IMR-90 (cell line): Measurements from ENCODE around the gene PLXNB3. TPM values are rescaled to one million over a fixed set of nuclear protein-coding genes. Genes with fewer than 3 reads are reported as not detected.

Experiments
- ATAC-seq: fragments of 200-7000 bp; cut with Tn5 transposase; 2 replicates; pipeline ENCODE4 v1.9.1; 2020; ENCODE audit warnings: low read depth, mild to moderate bottlenecking, moderate library complexity
- BruUV-seq: library from RNA; stranded (reverse); fragments of 400-500 nt; replicated peaks from 2 replicates; lab custom pipeline; 2021; lab: Mats Ljungman, UMichigan
- CTCF ChIA-PET: fragments of 300-600 bp; formaldehyde crosslinking; extraction: SDS; loops from one replicate; lab custom pipeline; 2021; ENCODE audit warnings: antibody characterized with exemption; lab: Yijun Ruan, JAX
- POLR2A ChIA-PET: fragments of 300-600 bp; sonication (Branson Sonifier 250); formaldehyde crosslinking; loops from one replicate; lab custom pipeline; 2022; ENCODE audit warnings: antibody characterized with exemption; ENCODE audit not compliant: unreplicated experiment; lab: Charles Lee
- DNase-seq: peaks from one replicate; pipeline ENCODE4 v3.0.0; 2013
- H2AFZ ChIP-seq: replicated peaks from 2 replicates; pipeline ENCODE3; 2013; ENCODE audit warnings: low read length, mild to moderate bottlenecking; ENCODE audit not compliant: poor library complexity
- H2AK5ac ChIP-seq: 2 replicates; pipeline ENCODE4 v1.6.1; 2013; ENCODE audit warnings: low read depth, low read length, inconsistent platforms
- H2AK9ac ChIP-seq: replicated peaks from 2 replicates; pipeline ENCODE3; 2013; ENCODE audit warnings: mild to moderate bottlenecking, low read depth, low read length, moderate library complexity; ENCODE audit not compliant: poor library complexity
- H2BK120ac ChIP-seq: 2 replicates; pipeline ENCODE4 v1.6.1; 2013; ENCODE audit warnings: low read depth, low read length, inconsistent platforms
- H2BK15ac ChIP-seq: 3 replicates; pipeline ENCODE4 v1.6.1; 2013; ENCODE audit warnings: low read depth, low read length, inconsistent platforms
- H2BK20ac ChIP-seq: 2 replicates; pipeline ENCODE4 v1.6.1; 2013; ENCODE audit warnings: low read depth, mild to moderate bottlenecking, inconsistent platforms, low read length, moderate library complexity
- H2BK5ac ChIP-seq: 2 replicates; pipeline ENCODE4 v1.6.1; 2013; ENCODE audit warnings: mild to moderate bottlenecking, low read depth, low read length, inconsistent platforms; ENCODE audit not compliant: poor library complexity, severe bottlenecking
- H3K14ac ChIP-seq: replicated peaks from 2 replicates; pipeline ENCODE4 v1.6.1; 2013; ENCODE audit warnings: low read depth, low read length, inconsistent platforms
- H3K18ac ChIP-seq: 2 replicates; pipeline ENCODE4 v1.6.1; 2013; ENCODE audit warnings: low read depth, low read length, control low read depth
- H3K23ac ChIP-seq: 2 replicates; pipeline ENCODE4 v1.6.1; 2013; ENCODE audit warnings: low read depth, low read length, inconsistent platforms
- H3K27ac ChIP-seq: 2 replicates; pipeline ENCODE4 v1.5.1; 2013; ENCODE audit warnings: mild to moderate bottlenecking, control low read depth, low read length; ENCODE audit not compliant: insufficient read depth
- H3K27me3 ChIP-seq: 2 replicates; pipeline ENCODE4 v1.6.1; 2013; ENCODE audit warnings: low read length; ENCODE audit not compliant: control insufficient read depth, insufficient read depth
- H3K36me3 ChIP-seq: 2 replicates; pipeline ENCODE4 v1.6.1; 2013; ENCODE audit warnings: low read length, mixed read lengths; ENCODE audit not compliant: control insufficient read depth, insufficient read depth
- H3K4ac ChIP-seq: 2 replicates; pipeline ENCODE4 v1.6.1; 2013; ENCODE audit warnings: low read depth, low read length, inconsistent platforms
- H3K4me1 ChIP-seq: 2 replicates; pipeline ENCODE4 v1.6.1; 2013; ENCODE audit warnings: low read length, mixed read lengths; ENCODE audit not compliant: control insufficient read depth, insufficient read depth
- H3K4me2 ChIP-seq: 2 replicates; pipeline ENCODE4 v1.6.1; 2013; ENCODE audit warnings: low read depth, mild to moderate bottlenecking, control low read depth, low read length, moderate library complexity
- H3K4me3 ChIP-seq: 2 replicates; pipeline ENCODE4 v1.5.1; 2013; ENCODE audit warnings: low read depth, mild to moderate bottlenecking, control low read depth, low read length, moderate library complexity; ENCODE audit not compliant: insufficient read depth
- H3K56ac ChIP-seq: 2 replicates; pipeline ENCODE4 v1.6.1; 2013; ENCODE audit warnings: low read length, inconsistent platforms; ENCODE audit not compliant: insufficient read depth; ENCODE audit errors: extremely low read depth
- H3K79me1 ChIP-seq, 2 experiments: 2 replicates each; pipeline ENCODE4 v1.6.1; 2013; ENCODE audit warnings: low read length in 2 of 2, inconsistent platforms in 1 of 2, low read depth in 1 of 2
- H3K9ac ChIP-seq: 2 replicates; pipeline ENCODE4 v1.6.1; 2013; ENCODE audit warnings: low read depth, low read length, control low read depth
- H3K9me1 ChIP-seq: 2 replicates; pipeline ENCODE4 v1.6.1; 2013; ENCODE audit warnings: low read length, inconsistent platforms; ENCODE audit not compliant: insufficient read depth
- H3K9me3 ChIP-seq: 2 replicates; pipeline ENCODE4 v1.6.1; 2013; ENCODE audit warnings: low read length; ENCODE audit not compliant: control insufficient read depth, insufficient read depth
- H4K20me1 ChIP-seq: 2 replicates; pipeline ENCODE4 v1.6.1; 2013; ENCODE audit warnings: low read length, inconsistent platforms; ENCODE audit not compliant: insufficient read depth
- H4K5ac ChIP-seq: 2 replicates; pipeline ENCODE4 v1.6.1; 2013; ENCODE audit warnings: mild to moderate bottlenecking, low read depth, low read length, control low read depth
- H4K8ac ChIP-seq, 2 experiments: 2 replicates each; pipeline ENCODE4 v1.6.1; 2013; ENCODE audit warnings: low read depth in 2 of 2, low read length in 2 of 2, control low read depth in 1 of 2, inconsistent platforms in 1 of 2
- H4K91ac ChIP-seq: 2 replicates; pipeline ENCODE4 v1.6.1; 2013; ENCODE audit warnings: low read depth, low read length, inconsistent platforms; ENCODE audit not compliant: insufficient read depth
- BHLHE40 ChIP-seq: fragments of 150-350 bp; IDR thresholded peaks from 2 replicates; pipeline ENCODE4 v1.6.1; 2016; ENCODE audit warnings: mild to moderate bottlenecking, low read depth, low read length
- CHD1 ChIP-seq: IDR thresholded peaks from 2 replicates; pipeline ENCODE4 v1.6.1; 2012; ENCODE audit warnings: low read depth, low read length, improper control_type of control experiment
- CTCF ChIP-seq: conservative IDR thresholded peaks from 2 replicates; pipeline ENCODE4 v1.5.1; 2012; ENCODE audit warnings: mild to moderate bottlenecking, low read depth, low read length, improper control_type of control experiment
- ELK1 ChIP-seq: fragments of 150-350 bp; IDR thresholded peaks from 2 replicates; pipeline ENCODE4 v1.6.1; 2016; ENCODE audit warnings: low read depth, mild to moderate bottlenecking, low read length, moderate library complexity, borderline replicate concordance
- FOS ChIP-seq: fragments of 150-350 bp; IDR thresholded peaks from 2 replicates; pipeline ENCODE4 v1.6.1; 2016; ENCODE audit warnings: low read depth, low read length
- MAZ ChIP-seq: IDR thresholded peaks from 2 replicates; pipeline ENCODE4 v1.6.1; 2012; ENCODE audit warnings: low read depth, mild to moderate bottlenecking, low read length, improper control_type of control experiment, moderate library complexity, borderline replicate concordance
- POLR2A ChIP-seq: IDR thresholded peaks from 2 replicates; pipeline ENCODE4 v1.6.1; 2012; ENCODE audit warnings: mild to moderate bottlenecking, low read depth, low read length
- RAD21 ChIP-seq: IDR thresholded peaks from 2 replicates; pipeline ENCODE4 v1.6.1; 2012; ENCODE audit warnings: low read length, improper control_type of control experiment
- RCOR1 ChIP-seq: IDR thresholded peaks from 2 replicates; pipeline ENCODE4 v1.6.1; 2012; ENCODE audit warnings: mild to moderate bottlenecking, low read length, improper control_type of control experiment; ENCODE audit not compliant: insufficient replicate concordance
- RFX5 ChIP-seq: IDR thresholded peaks from 2 replicates; pipeline ENCODE4 v1.8.0; 2012; ENCODE audit warnings: low read depth, mild to moderate bottlenecking, low read length, moderate library complexity
- SMC3 ChIP-seq: fragments of 150-350 bp; IDR thresholded peaks from 2 replicates; pipeline ENCODE4 v1.6.1; 2016; ENCODE audit warnings: low read depth, mild to moderate bottlenecking, antibody characterized with exemption, low read length, moderate library complexity
- USF2 ChIP-seq: fragments of 150-350 bp; IDR thresholded peaks from 2 replicates; pipeline ENCODE4 v1.6.1; 2017; ENCODE audit warnings: mild to moderate bottlenecking, antibody characterized with exemption, low read length, low read depth
- WGBS, 2 experiments: methylation state at CpG; one replicate each; pipeline versions ENCODE4 v1.1.5 to v1.1.7; 2013; ENCODE audit warnings: missing lambda C conversion rate in 2 of 2; ENCODE audit not compliant: insufficient read length in 1 of 2; ENCODE audit errors: extremely low coverage in 2 of 2; 5-methylcytosine and 5-hydroxymethylcytosine counted together
- dilution Hi-C: fragments of 300-500 bp; cut with HindIII; formaldehyde crosslinking; loops from one replicate; pipeline ENCODE4 v1.14.3; 2018; ENCODE audit warnings: low sequenced_read_pairs; ENCODE audit not compliant: unreplicated experiment
- in situ Hi-C: fragments of 300-500 bp; cut with MboI; formaldehyde crosslinking; loops from 3 replicates; pipeline ENCODE4 v1.14.3; 2019; ENCODE audit warnings: low sequenced_read_pairs, inconsistent platforms, mixed read lengths
- intact Hi-C: fragments of 100-400 bp; cut with micrococcal nuclease; formaldehyde crosslinking; loops from 2 replicates; pipeline ENCODE4 v1.10.0; 2022
- polyA plus RNA-seq, 3 experiments: library from polyadenylated mRNA; depleted of rRNA; stranded (reverse); fragments of >200 nt; gene quantifications; 2 replicates each; pipeline ENCODE4 v1.2.3, GENCODE V29; 2012; ENCODE audit warnings: low replicate concordance in 1 of 3
- total RNA-seq: library from RNA; depleted of rRNA; stranded (reverse); fragments of >200 nt; gene quantifications from 2 replicates; pipeline ENCODE4 v1.2.3, GENCODE V29; 2012

Gene PLXNB3
- total and polyA plus RNA-seq, 2 of the 4 experiments (the other 2 are of a cell fraction), result 0.36 to 22.3 TPM

- TF ChIP-seq CHD1 (no peak), MAZ (no peak), RCOR1 (no peak), SMC3 (no peak), CTCF (no peak), FOS (no peak), POLR2A (no peak), RAD21 (no peak), USF2 (no peak), BHLHE40 (no peak), RFX5 (no peak), ELK1 (no peak)
- peak overlapping the region; percentile 75; the same call in 1 of the 2 replicates for H2BK120ac ChIP-seq
- peaks cover 2% of the 10 kb centered on the region; the same call in 1 of the 2 replicates for H3K36me3 ChIP-seq
- no TSS peak for BruUV-seq
- H3K4me3 ChIP-seq, result no peak overlapping the region
- ATAC-seq (no peak), DNase-seq (no peak)
- dilution Hi-C loops, result no loop called here
- intact Hi-C loops, result no loop called here
- peak overlapping the region; percentile 83 to 85; a peak in 2 of 4 replicates for H4K8ac ChIP-seq
- peak overlapping the region; percentile 85 for H2BK5ac ChIP-seq
- ChIA-PET POLR2A (no interaction called here), CTCF (no interaction called here)
- H3K4me2 ChIP-seq, result no peak overlapping the region; the same call in 1 of the 2 replicates
- H4K5ac ChIP-seq, result no peak overlapping the region
- H3K56ac ChIP-seq, result no peak overlapping the region
- no peaks in the 10 kb centered on the region for H3K27me3 ChIP-seq
- peak overlapping the region; percentile 85 for H2AK9ac ChIP-seq
- H3K4ac ChIP-seq, result peak overlapping the region; percentile 49; the same call in 1 of the 2 replicates
- no peak overlapping the region for H2BK15ac ChIP-seq
- H2AFZ ChIP-seq, result peak overlapping the region; percentile 19
- 93% methylated on average over 15 of the region's 35 CpGs; no CpG with 5 or more reads in 1 of the 2 experiments for WGBS, 2 experiments
- peaks cover 0 to 28% of the 10 kb centered on the region in 2 experiments; a peak in 2 of 4 replicates for H3K79me1 ChIP-seq
- H4K20me1 ChIP-seq, result peaks cover 14% of the 10 kb centered on the region
- H3K9me3 ChIP-seq, result no peaks in the 10 kb centered on the region
- no peak overlapping the region; the same call in 1 of the 2 replicates for H3K14ac ChIP-seq
- in situ Hi-C loops, result no loop called here
- 0 out of 2 replicates have a peak, but pooled peaks cover 5% of the 10 kb centered on the region for H3K9me1 ChIP-seq
- H3K9ac ChIP-seq, result no peak overlapping the region
- no peak overlapping the region for H3K23ac ChIP-seq
- peak overlapping the region; percentile 71 for H3K27ac ChIP-seq
- no peak overlapping the region; the same call in 1 of the 2 replicates for H3K18ac ChIP-seq
- H2AK5ac ChIP-seq, result peak overlapping the region; percentile 51; the same call in 1 of the 2 replicates
- H3K4me1 ChIP-seq, result peaks cover 17% of the 10 kb centered on the region
- H2BK20ac ChIP-seq, result no peak overlapping the region
- no peak overlapping the region; the same call in 1 of the 2 replicates for H4K91ac ChIP-seq
Observed at GRCh38 chrX:153725832-153726285, 38.2 kb upstream of the PLXNB3 start.
